Sigmoid colon (tissue), 7 donors: ENCODE results near the gene RAPGEF3. TPM values are rescaled to one million over a fixed set of nuclear protein-coding genes. Genes with fewer than 3 reads are reported as not detected.

Source experiments
- DNase-seq: peaks from one replicate; pipeline ENCODE4 v3.0.0-alpha.2; 2019
- H3K27ac ChIP-seq, 4 donors: fragments of 200-600 bp; sonication (generic); one replicate each; pipeline ENCODE4 v1.5.1; 2016 to 2019; ENCODE audit warnings: mild to moderate bottlenecking in 1 of 4
- H3K27me3 ChIP-seq, 3 donors: fragments of 200-600 bp; sonication (generic); one replicate each; pipeline ENCODE4 v1.5.1; 2019; ENCODE audit warnings: mild to moderate bottlenecking in 1 of 3
- H3K36me3 ChIP-seq, 4 donors: fragments of 200-600 bp; sonication (generic); one replicate each; pipeline ENCODE4 v1.5.1; 2016 to 2019
- H3K4me1 ChIP-seq, 4 donors: fragments of 200-600 bp; sonication (generic); one replicate each; pipeline ENCODE4 v1.5.1; 2017 to 2019
- H3K4me3 ChIP-seq, 4 donors: fragments of 200-600 bp; sonication (generic); one replicate each; pipeline ENCODE4 v1.5.1; 2017 to 2019; ENCODE audit warnings: mild to moderate bottlenecking in 2 of 4, moderate library complexity in 1 of 4
- H3K9me3 ChIP-seq, 4 donors: fragments of 200-600 bp in 3 of 4; sonication (generic) in 3 of 4; one replicate each; pipeline versions ENCODE4 v1.5.1 to v1.6.1; 2013 to 2019
- CTCF ChIP-seq, 4 experiments: fragments of 450-650 bp in 3 of 4; fragments of 200-600 bp in 1 of 4; IDR thresholded peaks; one replicate each; pipeline ENCODE4 v1.5.1; 2016 to 2019; ENCODE audit warnings: antibody characterized with exemption in 4 of 4, mild to moderate bottlenecking in 3 of 4, moderate library complexity in 2 of 4
- EP300 ChIP-seq, 4 donors: sonication (generic); formaldehyde crosslinking; IDR thresholded peaks; one replicate each; pipeline ENCODE4 v1.6.1; 2017; ENCODE audit warnings: antibody characterized with exemption in 4 of 4
- POLR2A ChIP-seq, 2 donors: fragments of 450-650 bp; IDR thresholded peaks; one replicate each; pipeline ENCODE4 v1.6.1; 2016; ENCODE audit warnings: antibody characterized with exemption in 2 of 2, mild to moderate bottlenecking in 2 of 2, moderate library complexity in 2 of 2
- POLR2AphosphoS5 ChIP-seq, 4 donors: sonication (generic); formaldehyde crosslinking; IDR thresholded peaks; one replicate each; pipeline ENCODE4 v1.6.1; 2017; ENCODE audit warnings: antibody characterized with exemption in 4 of 4
- WGBS, 2 donors: extraction: QIAGEN DNeasy Blood & Tissue Kit; methylation state at CpG; one replicate each; pipeline ENCODE4 v1.1.7; 2013; 5-methylcytosine and 5-hydroxymethylcytosine counted together
- intact Hi-C: fragments of 100-400 bp; cut with DNase I; formaldehyde crosslinking; loops from one replicate; pipeline ENCODE4 v1.15.1; 2023
- polyA plus RNA-seq, 3 donors: library from polyadenylated mRNA; stranded (reverse); fragments of 200-250 nt; gene quantifications; one replicate each; pipeline ENCODE4 v1.2.3, GENCODE V29; 2013
- total RNA-seq, 4 donors: library from RNA; depleted of rRNA; stranded (reverse); fragments of >200 nt; gene quantifications; one replicate each; pipeline ENCODE4 v1.1.0, GENCODE V29; 2016
- donor health status: healthy with polysubstance abuse.
- donor health status: Bipolar disorder and iron deficiency.
- donor health status: healthy.

RAPGEF3 gene
- total and polyA plus RNA-seq, 7 donors: 3.9 to 36.8 (median 14.6) TPM

GRCh38 chr12:47801170-47801903 is 42.7 kb upstream of the RAPGEF3 start:
- Histone ChIP-seq H3K27ac (peak overlapping the region; percentile 69 to 99 (median 98)), H3K4me1 (peaks cover 0 to 86% (median 85%) of the 10 kb centered on the region in 4 donors), H3K36me3 (peaks cover 4 to 26% (median 23%) of the 10 kb centered on the region in 4 donors), H3K27me3 (no peaks in the 10 kb centered on the region), H3K9me3 (no peaks in the 10 kb centered on the region), H3K4me3 (no peak overlapping the region)
- no peak for DNase-seq
- WGBS, 2 donors: 71 to 75% methylated on average over 7 of the region's 7 CpGs
- TF ChIP-seq EP300 (IDR thresholded peaks at IDR 0.05) (no peak), CTCF (IDR thresholded peaks at IDR 0.05) (peak in 2 of 4 experiments; percentile 10 to 31)
- intact Hi-C loops: no loop called here

GRCh38 chr12:47800582-47800981 is 41.9 kb upstream of the RAPGEF3 start:
- Histone ChIP-seq H3K36me3 (peaks cover 10 to 32% (median 29%) of the 10 kb centered on the region in 4 donors), H3K27me3 (no peaks in the 10 kb centered on the region), H3K4me3 (no peak overlapping the region), H3K9me3 (no peaks in the 10 kb centered on the region), H3K27ac (peak overlapping the region; percentile 69 to 99 (median 98)), H3K4me1 (peaks cover 0 to 78% (median 77%) of the 10 kb centered on the region in 4 donors)
- WGBS, 2 donors: 93 to 94% methylated on average over 7 of the region's 7 CpGs
- intact Hi-C loops: no loop called here
- no peak for TF ChIP-seq EP300 (IDR thresholded peaks at IDR 0.05)
- no peak for TF ChIP-seq POLR2AphosphoS5 (IDR thresholded peaks at IDR 0.05)
- TF ChIP-seq POLR2A (IDR thresholded peaks at IDR 0.05): no peak
- TF ChIP-seq CTCF (IDR thresholded peaks at IDR 0.05): no peak
- no peak for DNase-seq

- peak overlapping the region; percentile 69 to 99 (median 98) for H3K27ac ChIP-seq
- peaks cover 19 to 44% (median 40%) of the 10 kb centered on the region in 4 donors for H3K36me3 ChIP-seq
- peak; percentile 88 for DNase-seq
- intact Hi-C loops: loop anchor here (2.0 kb wide), 1 partner anchor 37 kb away; no protein-coding TSS in a partner anchor
- no peak overlapping the region for H3K4me3 ChIP-seq
- H3K27me3 ChIP-seq: no peaks in the 10 kb centered on the region
- no peaks in the 10 kb centered on the region for H3K9me3 ChIP-seq
- H3K4me1 ChIP-seq: peaks cover 0 to 67% (median 66%) of the 10 kb centered on the region in 4 donors
- TF ChIP-seq EP300 (IDR thresholded peaks at IDR 0.05): no peak
- peak in 2 of 4 donors; percentile 54 to 57 for TF ChIP-seq POLR2AphosphoS5 (IDR thresholded peaks at IDR 0.05)
- WGBS, 2 donors: 81 to 88% methylated on average over 7 of the region's 7 CpGs
Measured at GRCh38 chr12:47799357-47799955, 40.8 kb upstream of the RAPGEF3 start.

GRCh38 chr12:47798382-47798948 is 39.8 kb upstream of the RAPGEF3 start:
- Histone ChIP-seq H3K27ac (peak overlapping the region in 3 of 4 donors; percentile 69 to 99 (median 99)), H3K4me3 (no peak overlapping the region), H3K36me3 (peaks cover 29 to 54% (median 50%) of the 10 kb centered on the region in 4 donors), H3K9me3 (no peaks in the 10 kb centered on the region), H3K27me3 (no peaks in the 10 kb centered on the region), H3K4me1 (peaks cover 0 to 57% (median 56%) of the 10 kb centered on the region in 4 donors)
- whole genome bisulfite sequencing, 2 donors: 84 to 95% methylated on average over 17 of the region's 17 CpGs
- intact Hi-C loops: loop anchor here (2.0 kb wide), 1 partner anchor 38 kb away; no protein-coding TSS in a partner anchor
- TF ChIP-seq POLR2A (IDR thresholded peaks at IDR 0.05) (no peak), POLR2AphosphoS5 (IDR thresholded peaks at IDR 0.05) (no peak), CTCF (IDR thresholded peaks at IDR 0.05) (no peak), EP300 (IDR thresholded peaks at IDR 0.05) (no peak)
- DNase-seq: no peak

GRCh38 chr12:47797441-47797840 is 38.8 kb upstream of the RAPGEF3 start:
- intact Hi-C loops: no loop called here
- no peak overlapping the region for H3K4me3 ChIP-seq
- H3K36me3 ChIP-seq: peaks cover 32 to 64% (median 58%) of the 10 kb centered on the region in 4 donors
- WGBS, 2 donors: 85 to 89% methylated on average over 10 of the region's 10 CpGs
- H3K27me3 ChIP-seq: no peaks in the 10 kb centered on the region
- no peak for DNase-seq
- H3K4me1 ChIP-seq: peaks cover 0 to 50% (median 46%) of the 10 kb centered on the region in 4 donors
- no peak overlapping the region for H3K27ac ChIP-seq
- no peaks in the 10 kb centered on the region for H3K9me3 ChIP-seq
- peak; percentile 28 to 41 (median 35) for TF ChIP-seq CTCF (IDR thresholded peaks at IDR 0.05)
- no peak for TF ChIP-seq EP300 (IDR thresholded peaks at IDR 0.05)
